Immature natural killer cell (primary cell): Measurements from ENCODE around the gene TBATA. TPM values are rescaled to one million over a fixed set of nuclear protein-coding genes. Genes with fewer than 3 reads are reported as not detected.

ENCODE experiments used
- DNase-seq, 3 donors: peaks; one replicate each; pipeline ENCODE4 v3.0.0; 2022; ENCODE audit warnings: mixed read lengths in 1 of 3
- H3K27ac Mint-ChIP-seq, 6 donors: one replicate each; pipeline ENCODE4 v1.8.0; 2020; ENCODE audit warnings: mixed read lengths in 6 of 6, mild to moderate bottlenecking in 5 of 6, inconsistent platforms in 4 of 6, moderate library complexity in 3 of 6
- H3K27me3 Mint-ChIP-seq, 3 donors: one replicate each; pipeline ENCODE4 v1.8.0; 2020 to 2021; ENCODE audit warnings: low read depth in 3 of 3, mild to moderate bottlenecking in 3 of 3, mixed read lengths in 3 of 3, moderate library complexity in 3 of 3, inconsistent platforms in 1 of 3
- H3K36me3 Mint-ChIP-seq, 3 donors: one replicate each; pipeline ENCODE4 v1.8.0; 2020; ENCODE audit warnings: mixed read lengths in 3 of 3, inconsistent platforms in 2 of 3, mild to moderate bottlenecking in 2 of 3
- H3K4me1 Mint-ChIP-seq, 2 donors: one replicate each; pipeline ENCODE4 v1.8.0; 2020; ENCODE audit warnings: inconsistent platforms in 2 of 2, mild to moderate bottlenecking in 2 of 2, mixed read lengths in 2 of 2, moderate library complexity in 1 of 2
- H3K4me3 Mint-ChIP-seq, 5 donors: one replicate each; pipeline ENCODE4 v1.8.0; 2020; ENCODE audit warnings: mild to moderate bottlenecking in 5 of 5, mixed read lengths in 5 of 5, inconsistent platforms in 3 of 5, moderate library complexity in 3 of 5
- H3K9me3 Mint-ChIP-seq, 6 donors: one replicate each; pipeline ENCODE4 v1.8.0; 2020; ENCODE audit warnings: mild to moderate bottlenecking in 6 of 6, mixed read lengths in 6 of 6, inconsistent platforms in 4 of 6, moderate library complexity in 3 of 6
- polyA plus RNA-seq, 3 donors: library from polyadenylated mRNA; unstranded; fragments of 300-500 nt; fragmentation: Illumina TruSeq; gene quantifications; one replicate each; pipeline ENCODE4 v1.2.3, GENCODE V29; 2021

TBATA gene
- polyA plus RNA-seq, 3 donors from 2014 or later: not detected

- Mint-ChIP-seq H3K27ac (no peak overlapping the region), H3K27me3 (peaks cover 0 to 2% (median 0%) of the 10 kb centered on the region in 3 donors), H3K4me3 (no peak overlapping the region), H3K4me1 (peaks cover 7 to 13% of the 10 kb centered on the region in 2 donors), H3K36me3 (no peaks in the 10 kb centered on the region), H3K9me3 (no peaks in the 10 kb centered on the region)
- DNase-seq: no peak
These were observed 5.4 kb downstream of the TBATA start for GRCh38 chr10:70779511-70780369.

DNA sequence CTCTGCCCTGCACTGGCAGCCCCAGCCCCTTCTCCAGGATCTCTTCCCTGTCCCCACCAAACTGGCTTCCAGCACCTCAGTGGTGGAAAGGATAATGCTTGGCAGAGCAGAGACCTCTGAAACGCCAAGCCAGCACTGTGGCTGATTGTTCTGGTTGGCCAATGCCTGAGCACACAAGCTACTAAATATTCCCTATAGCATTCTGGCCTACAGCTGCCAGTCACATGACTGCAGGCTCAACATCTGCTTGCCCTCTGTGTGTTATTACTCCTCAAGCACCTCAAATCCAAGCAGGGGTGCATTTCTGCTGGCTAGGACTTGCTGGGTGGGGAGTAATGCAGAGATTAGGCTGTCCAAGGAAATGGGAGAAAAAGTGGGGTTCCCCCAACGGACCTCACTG is 6.1 kb downstream of the TBATA start:
- H3K4me1 Mint-ChIP-seq: peaks cover 2 to 8% of the 10 kb centered on the region in 2 donors
- no peaks in the 10 kb centered on the region for H3K36me3 Mint-ChIP-seq
- H3K27me3 Mint-ChIP-seq: peaks cover 0 to 2% (median 0%) of the 10 kb centered on the region in 3 donors
- no peaks in the 10 kb centered on the region for H3K9me3 Mint-ChIP-seq
- no peak for DNase-seq
- H3K27ac Mint-ChIP-seq: no peak overlapping the region
- H3K4me3 Mint-ChIP-seq: no peak overlapping the region

GRCh38 chr10:70778267-70778924 is 6.8 kb downstream of the TBATA start:
- Mint-ChIP-seq H3K36me3 (no peaks in the 10 kb centered on the region), H3K27ac (peak overlapping the region in 1 of 6 donors; percentile 42), H3K9me3 (no peaks in the 10 kb centered on the region), H3K4me1 (peaks cover 0 to 6% of the 10 kb centered on the region in 2 donors), H3K27me3 (peaks cover 0 to 2% (median under 1%) of the 10 kb centered on the region in 3 donors), H3K4me3 (no peak overlapping the region)
- DNase-seq: no peak

GRCh38 chr10:70777063-70777875 is 7.9 kb downstream of the TBATA start:
- Mint-ChIP-seq H3K4me3 (no peak overlapping the region), H3K27me3 (peaks cover 0 to 4% (median 3%) of the 10 kb centered on the region in 3 donors), H3K4me1 (no peaks in the 10 kb centered on the region), H3K27ac (no peak overlapping the region), H3K36me3 (no peaks in the 10 kb centered on the region), H3K9me3 (no peaks in the 10 kb centered on the region)
- no peak for DNase-seq

DNA sequence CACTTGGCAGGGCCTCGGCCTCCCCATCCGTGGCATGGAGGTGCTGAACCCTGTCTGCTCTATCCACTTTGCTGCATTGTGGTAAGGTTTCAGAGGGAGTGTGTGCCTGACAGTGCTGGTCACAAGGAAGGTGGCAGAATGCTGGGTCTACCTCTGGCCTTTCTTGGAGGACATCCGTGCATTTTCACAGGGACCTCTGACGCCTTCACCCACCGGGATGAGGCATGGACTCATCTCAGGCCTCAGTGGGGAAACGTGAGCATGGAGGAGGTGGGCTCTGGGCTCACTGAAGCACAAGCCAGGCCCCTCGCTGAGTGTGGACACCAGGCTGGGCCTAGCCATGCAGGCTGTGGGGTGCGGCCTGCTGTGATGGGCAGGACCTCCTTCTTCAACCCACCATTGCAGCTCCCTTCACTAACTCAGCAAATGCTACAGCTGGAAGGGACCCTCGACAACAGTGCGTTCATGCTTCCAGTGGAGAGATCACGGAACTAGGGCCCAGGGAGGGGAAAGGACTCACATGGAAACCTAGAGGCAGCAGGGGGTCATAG is 8.6 kb downstream of the TBATA start:
- Mint-ChIP-seq H3K4me3 (no peak overlapping the region), H3K4me1 (no peaks in the 10 kb centered on the region), H3K27ac (no peak overlapping the region), H3K36me3 (no peaks in the 10 kb centered on the region), H3K27me3 (peaks cover 0 to 4% (median 3%) of the 10 kb centered on the region in 3 donors), H3K9me3 (no peaks in the 10 kb centered on the region)
- no peak for DNase-seq

DNA sequence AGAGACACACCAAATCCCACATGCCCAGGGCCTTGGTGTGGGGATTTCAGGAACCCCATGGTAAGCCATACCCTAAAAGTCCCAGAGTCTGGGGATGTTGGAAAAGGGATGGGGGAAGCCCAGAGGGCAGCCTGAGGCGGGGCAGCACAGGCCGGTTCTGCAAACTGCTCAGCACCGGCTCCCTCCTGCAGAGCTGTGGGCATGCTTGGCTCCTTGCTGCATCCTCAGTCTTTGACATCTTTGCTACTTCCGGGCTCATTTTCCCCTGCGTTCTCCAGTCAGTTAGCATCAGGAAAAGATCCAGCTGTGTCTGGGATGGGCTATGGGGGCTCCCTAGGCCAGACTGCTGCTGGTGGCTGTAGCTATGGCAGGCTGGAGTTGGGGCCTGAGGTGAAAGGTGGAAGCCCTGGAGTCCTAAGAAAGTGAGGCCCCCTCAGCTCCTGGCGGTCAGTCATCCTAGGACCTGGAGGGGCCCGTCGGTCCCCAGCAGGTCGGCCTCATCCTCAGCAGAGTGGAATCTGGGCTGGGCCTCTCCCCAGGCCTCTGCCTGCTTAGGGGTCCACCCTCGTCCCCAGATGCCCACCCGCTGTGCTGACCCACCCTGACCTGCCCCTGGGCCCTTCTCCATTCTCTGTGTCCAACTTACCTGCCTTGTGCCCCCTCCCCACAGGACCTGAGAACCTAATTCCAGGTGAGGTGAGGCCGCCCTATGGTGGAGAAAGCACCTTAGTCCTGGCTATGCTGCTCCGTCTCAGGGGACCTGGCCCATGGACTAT is 9.3 kb downstream of the TBATA start:
- no peaks in the 10 kb centered on the region for H3K9me3 Mint-ChIP-seq
- no peak overlapping the region for H3K27ac Mint-ChIP-seq
- no peak for DNase-seq
- no peak overlapping the region for H3K4me3 Mint-ChIP-seq
- H3K27me3 Mint-ChIP-seq: peaks cover 0 to 4% (median 3%) of the 10 kb centered on the region in 3 donors
- no peaks in the 10 kb centered on the region for H3K36me3 Mint-ChIP-seq
- H3K4me1 Mint-ChIP-seq: no peaks in the 10 kb centered on the region

GRCh38 chr10:70774810-70775678 is 10.1 kb downstream of the TBATA start:
- no peaks in the 10 kb centered on the region for H3K9me3 Mint-ChIP-seq
- H3K4me3 Mint-ChIP-seq: no peak overlapping the region
- peaks cover 0 to 5% (median 4%) of the 10 kb centered on the region in 3 donors for H3K27me3 Mint-ChIP-seq
- no peaks in the 10 kb centered on the region for H3K36me3 Mint-ChIP-seq
- DNase-seq: no peak
- no peaks in the 10 kb centered on the region for H3K4me1 Mint-ChIP-seq
- no peak overlapping the region for H3K27ac Mint-ChIP-seq

DNA sequence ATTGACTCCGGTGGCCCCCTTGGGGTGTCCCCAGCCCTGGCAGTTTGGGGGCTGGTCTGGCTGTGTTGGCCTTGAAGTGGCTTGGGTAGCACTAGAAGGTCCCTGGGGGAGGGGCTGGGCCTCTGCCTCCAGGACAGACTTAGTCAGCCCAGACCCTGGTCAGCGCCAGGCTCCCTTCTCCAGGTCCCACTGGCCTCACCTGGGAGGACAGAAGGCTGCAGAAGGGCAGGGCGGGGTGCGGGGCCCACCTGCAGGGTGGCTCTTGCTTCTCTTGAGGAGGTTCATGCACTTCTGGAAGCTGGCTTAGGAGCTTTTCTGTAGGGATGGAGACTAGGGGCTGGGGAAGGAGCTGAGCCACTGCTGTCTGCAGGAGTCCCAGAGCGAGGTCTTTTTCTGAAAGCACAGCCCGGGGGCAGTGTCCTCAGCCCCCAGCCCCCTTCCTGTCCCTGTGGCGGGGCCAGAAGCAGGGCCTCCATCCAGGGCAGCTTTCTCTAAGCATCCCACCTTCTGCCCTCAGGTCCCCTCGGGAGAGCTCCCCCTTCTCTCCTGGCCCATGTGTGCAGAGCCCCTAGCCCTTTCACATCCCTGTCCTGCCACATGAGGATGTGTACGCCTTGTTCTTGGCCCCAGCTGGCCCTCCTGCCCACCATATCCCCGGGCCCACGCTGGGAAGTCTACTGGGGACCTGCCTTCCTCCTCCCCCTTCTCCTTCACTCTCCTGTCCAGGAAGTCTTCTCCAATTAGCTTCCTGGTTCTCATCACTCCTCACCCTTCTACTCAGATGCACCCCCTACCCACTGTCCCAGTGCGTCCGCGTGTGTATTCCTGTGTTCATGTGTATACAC is 11.0 kb downstream of the TBATA start:
- Mint-ChIP-seq H3K9me3 (no peaks in the 10 kb centered on the region), H3K27me3 (peaks cover 2 to 5% (median 4%) of the 10 kb centered on the region in 3 donors), H3K36me3 (no peaks in the 10 kb centered on the region), H3K4me1 (no peaks in the 10 kb centered on the region), H3K27ac (peak overlapping the region in 1 of 6 donors; percentile 71), H3K4me3 (no peak overlapping the region)
- DNase-seq: no peak

DNA sequence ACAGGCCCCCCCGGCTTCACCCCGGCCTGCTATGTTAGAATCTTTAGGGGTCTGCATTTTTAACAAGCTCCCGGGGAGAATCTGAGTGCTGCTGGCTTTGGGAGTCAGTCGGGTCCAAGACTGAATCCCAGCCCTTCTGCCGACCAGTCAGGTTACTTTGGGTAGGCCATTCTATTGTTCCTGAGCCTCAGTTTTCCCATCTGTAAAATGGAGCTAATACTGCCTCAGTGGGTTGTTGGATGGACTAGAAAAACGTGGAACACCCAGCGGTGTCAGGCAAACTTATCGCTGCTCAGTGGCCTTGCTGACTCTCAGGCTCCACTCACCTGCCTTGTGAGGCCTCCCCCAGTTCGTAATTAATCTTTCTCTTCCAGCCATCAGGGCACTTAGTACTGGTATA is 11.7 kb downstream of the TBATA start:
- Mint-ChIP-seq H3K36me3 (no peaks in the 10 kb centered on the region), H3K4me1 (no peaks in the 10 kb centered on the region), H3K9me3 (no peaks in the 10 kb centered on the region), H3K27ac (no peak overlapping the region), H3K4me3 (no peak overlapping the region), H3K27me3 (peaks cover 2 to 5% (median 2%) of the 10 kb centered on the region in 3 donors)
- no peak for DNase-seq

GRCh38 chr10:70772627-70773026 is 12.6 kb downstream of the TBATA start:
- H3K27ac Mint-ChIP-seq: no peak overlapping the region
- DNase-seq: no peak
- H3K36me3 Mint-ChIP-seq: no peaks in the 10 kb centered on the region
- H3K4me3 Mint-ChIP-seq: no peak overlapping the region
- H3K4me1 Mint-ChIP-seq: no peaks in the 10 kb centered on the region
- H3K27me3 Mint-ChIP-seq: peaks cover 2 to 5% (median 4%) of the 10 kb centered on the region in 3 donors
- no peaks in the 10 kb centered on the region for H3K9me3 Mint-ChIP-seq

GRCh38 chr10:70771311-70772194 is 13.6 kb downstream of the TBATA start:
- Mint-ChIP-seq H3K9me3 (no peaks in the 10 kb centered on the region), H3K27ac (no peak overlapping the region), H3K27me3 (peaks cover 3 to 7% (median 4%) of the 10 kb centered on the region in 3 donors), H3K4me1 (no peaks in the 10 kb centered on the region), H3K4me3 (no peak overlapping the region), H3K36me3 (peaks cover 0 to 2% (median 0%) of the 10 kb centered on the region in 3 donors)
- no peak for DNase-seq
